Endothelial cell of umbilical vein (primary cell): ENCODE measurements around the gene IL34. TPM values are rescaled to one million over a fixed set of nuclear protein-coding genes. Genes with fewer than 3 reads are reported as not detected.

Experiments used
- BruUV-seq: library from RNA; stranded (reverse); fragments of 400-500 nt; replicated peaks from 2 replicates; lab custom pipeline; 2021; lab: Mats Ljungman, UMichigan
- CTCF ChIA-PET: fragments of 300-600, 350-600 bp; sonication (Branson Sonifier 250); formaldehyde crosslinking; loops from one replicate; lab custom pipeline; 2021; ENCODE audit warnings: antibody characterized with exemption, inconsistent platforms; lab: Charles Lee
- POLR2A ChIA-PET: fragments of 300-600, 350-600 bp; sonication (Branson Sonifier 250); formaldehyde crosslinking; loops from one replicate; lab custom pipeline; 2021; ENCODE audit warnings: antibody characterized with exemption, inconsistent platforms; lab: Charles Lee
- DNase-seq: peaks from one replicate; pipeline ENCODE4 v3.0.0-alpha.2; 2011; ENCODE audit warnings: low read depth, low spot score
- FAIRE-seq: peaks from 2 replicates; lab custom pipeline; 2011; peaks lifted over from hg19 to GRCh38; lab: Jason Lieb, UNC
- H2AFZ ChIP-seq: 2 replicates; pipeline ENCODE4 v1.6.0; 2012; ENCODE audit warnings: low read depth, low read length, control low read depth, inconsistent platforms
- H3K27ac ChIP-seq: 2 replicates; pipeline ENCODE4 v1.5.1; 2011; ENCODE audit warnings: low read depth, mild to moderate bottlenecking, control low read depth, low read length, moderate library complexity; ENCODE audit not compliant: insufficient read depth
- H3K27me3 ChIP-seq, 2 experiments: 2 replicates each; pipeline versions ENCODE4 v1.6.0 to v1.6.1; 2011; ENCODE audit warnings: low read length in 2 of 2, mixed read lengths in 1 of 2; ENCODE audit not compliant: control insufficient read depth in 2 of 2, insufficient read depth in 2 of 2
- H3K36me3 ChIP-seq, 2 experiments: 2 replicates in 1 of 2; 3 replicates in 1 of 2; pipeline ENCODE4 v1.5.1; 2011; ENCODE audit warnings: low read length in 2 of 2, mild to moderate bottlenecking in 1 of 2, moderate library complexity in 1 of 2; ENCODE audit not compliant: control insufficient read depth in 2 of 2, insufficient read depth in 2 of 2; ENCODE audit errors: extremely low read depth in 1 of 2
- H3K4me1 ChIP-seq: 3 replicates; pipeline ENCODE4 v1.5.1; 2011; ENCODE audit warnings: mild to moderate bottlenecking, low read length; ENCODE audit not compliant: control insufficient read depth, insufficient read depth; ENCODE audit errors: extremely low read depth
- H3K4me2 ChIP-seq: 2 replicates; pipeline ENCODE4 v1.6.1; 2011; ENCODE audit warnings: low read length, control low read depth, mixed read lengths; ENCODE audit not compliant: insufficient read depth
- H3K4me3 ChIP-seq, 3 experiments: fragments of 200-600 bp in 1 of 3; sonication (generic), shearing (Covaris generic) in 1 of 3; replicated peaks in 1 of 3; 2 replicates each; pipeline ENCODE4 v1.5.1; 2011 to 2016; ENCODE audit warnings: control low read depth in 3 of 3, low read length in 3 of 3, mild to moderate bottlenecking in 2 of 3, inconsistent platforms in 1 of 3, low read depth in 1 of 3, moderate library complexity in 1 of 3; ENCODE audit not compliant: insufficient read depth in 1 of 3
- H3K79me2 ChIP-seq: 2 replicates; pipeline ENCODE4 v1.6.0; 2012; ENCODE audit warnings: low read length, inconsistent platforms; ENCODE audit not compliant: control insufficient read depth, insufficient read depth
- H3K9ac ChIP-seq: replicated peaks from 2 replicates; pipeline ENCODE3; 2011; ENCODE audit warnings: low read length, control low read depth; ENCODE audit not compliant: insufficient read depth; ENCODE audit errors: extremely low read depth
- H3K9me1 ChIP-seq: replicated peaks from 3 replicates; pipeline ENCODE4 v1.6.0; 2011; ENCODE audit warnings: mild to moderate bottlenecking, low read length; ENCODE audit not compliant: control insufficient read depth, insufficient read depth; ENCODE audit errors: extremely low read depth
- H3K9me3 ChIP-seq: replicated peaks from 2 replicates; pipeline ENCODE4 v1.5.1; 2012; ENCODE audit warnings: low read length, inconsistent platforms; ENCODE audit not compliant: control insufficient read depth, insufficient read depth
- H4K20me1 ChIP-seq: replicated peaks from 2 replicates; pipeline ENCODE3; 2011; ENCODE audit warnings: mild to moderate bottlenecking, low read length; ENCODE audit not compliant: control insufficient read depth, insufficient read depth; ENCODE audit errors: extremely low read depth
- FOS ChIP-seq: IDR thresholded peaks from 2 replicates; pipeline ENCODE4 v1.6.1; 2011; ENCODE audit warnings: mild to moderate bottlenecking, low read length, moderate library complexity, borderline replicate concordance; ENCODE audit not compliant: insufficient read depth
- GATA2 ChIP-seq: IDR thresholded peaks from 2 replicates; pipeline ENCODE4 v1.7.0; 2011; ENCODE audit warnings: low read depth, mild to moderate bottlenecking, moderate library complexity, mixed read lengths, low read length; ENCODE audit not compliant: insufficient read length, insufficient read depth
- JUN ChIP-seq: IDR thresholded peaks from 2 replicates; pipeline ENCODE4 v1.6.1; 2011; ENCODE audit warnings: borderline replicate concordance, low read depth; ENCODE audit not compliant: insufficient read length, insufficient read depth
- dilution Hi-C: fragments of 300-500 bp; cut with MboI; formaldehyde crosslinking; loops from one replicate; pipeline ENCODE4 v1.15.0; 2019; ENCODE audit warnings: low sequenced_read_pairs; ENCODE audit not compliant: extremely low pct_ligation_motif_present
- intact Hi-C: fragments of 100-400 bp; cut with micrococcal nuclease; formaldehyde crosslinking; loops from one replicate; pipeline ENCODE4 v1.10.0; 2022
- polyA plus RNA-seq, 4 experiments: library from polyadenylated mRNA; depleted of rRNA in 3 of 4; stranded (reverse) in 3 of 4; unstranded in 1 of 4; fragments of >200 nt; gene quantifications; 2 replicates each; pipeline versions ENCODE4 v1.2.1 to v1.2.3, GENCODE V29; 2011 to 2012; ENCODE audit warnings: missing spikeins in 1 of 4
- total RNA-seq: library from RNA; stranded (reverse); gene quantifications from 2 replicates; pipeline ENCODE4 v1.2.3, GENCODE V29; 2021
- TF ChIP-seq, protein P1 (sequence below): IDR thresholded peaks from 2 replicates; pipeline ENCODE4 v1.6.1; 2011; ENCODE audit not compliant: insufficient read depth, insufficient read length

Gene IL34
- total and polyA plus RNA-seq, 2 donors (not counting 3 experiments of a cell fraction or from before 2014, with no cell fraction given): 0.88 to 0.97 TPM

DNA sequence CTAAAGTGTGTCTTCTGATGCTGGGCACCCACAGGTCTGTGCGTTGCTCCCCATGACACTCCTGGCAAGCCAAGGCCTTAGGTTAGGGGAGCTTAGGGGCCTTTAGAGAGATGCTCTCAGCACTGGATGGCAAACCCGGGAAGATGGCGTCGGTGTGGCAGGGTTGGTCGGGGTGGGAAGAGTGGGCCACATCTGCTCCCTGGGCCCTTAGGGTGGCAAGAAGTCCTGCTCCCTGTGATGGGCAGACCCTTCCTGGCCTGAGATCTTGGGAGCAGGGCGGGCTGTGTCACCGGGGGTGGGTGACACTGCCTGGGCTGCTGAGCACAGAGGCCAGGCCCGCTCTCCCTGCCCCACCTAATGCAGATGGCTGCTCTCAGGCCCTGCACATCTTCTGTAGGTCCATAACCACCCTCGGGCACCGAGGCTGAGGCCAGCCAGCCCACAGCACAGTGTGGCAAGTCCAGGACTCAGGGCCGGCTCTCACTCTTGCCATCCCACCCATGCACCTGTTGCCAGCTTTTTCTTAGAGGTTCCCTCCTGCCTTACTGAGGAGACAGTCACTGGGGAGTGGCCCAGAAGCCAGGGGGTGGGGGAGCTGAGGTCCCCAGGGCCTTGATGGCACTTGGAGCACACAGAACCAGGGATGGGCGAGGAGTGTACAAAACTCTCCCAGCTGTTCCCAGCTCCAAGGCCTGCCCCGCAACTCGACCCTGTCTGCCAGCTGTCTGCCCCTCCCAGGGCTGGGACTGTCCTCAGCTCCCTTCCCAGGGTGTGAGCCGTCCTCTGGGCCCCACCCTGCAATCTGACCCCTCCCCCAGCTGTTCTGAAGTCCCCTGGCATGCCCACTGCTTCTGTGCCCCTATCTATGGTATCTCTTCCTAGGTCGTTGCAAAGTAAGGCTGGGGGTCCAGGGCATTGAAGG lies 43.9 kb downstream of the IL34 start:
- Histone ChIP-seq H2AFZ (no peak overlapping the region), H3K4me2 (no peak overlapping the region), H3K4me1 (peaks cover 31% of the 10 kb centered on the region), H3K79me2 (peaks cover 2% of the 10 kb centered on the region), H3K27ac (no peak overlapping the region), H3K4me3 (no peak overlapping the region), H3K27me3 (no peaks in the 10 kb centered on the region), H3K9ac (no peak overlapping the region), H3K36me3 (no peaks in the 10 kb centered on the region), H4K20me1 (no peaks in the 10 kb centered on the region), H3K9me3 (no peaks in the 10 kb centered on the region), H3K9me1 (no peaks in the 10 kb centered on the region)
- TF ChIP-seq FOS (no peak), GATA2 (no peak), JUN (no peak)
- TF ChIP-seq, protein P1, sequence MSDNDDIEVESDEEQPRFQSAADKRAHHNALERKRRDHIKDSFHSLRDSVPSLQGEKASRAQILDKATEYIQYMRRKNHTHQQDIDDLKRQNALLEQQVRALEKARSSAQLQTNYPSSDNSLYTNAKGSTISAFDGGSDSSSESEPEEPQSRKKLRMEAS: no peak
- DNase-seq (no peak), FAIRE-seq (no peak)
- ChIA-PET CTCF (interaction anchor here (1.0 kb wide), 1 partner anchor 48 kb away, joined by 3 read pairs; no protein-coding TSS in a partner anchor), POLR2A (no interaction called here)
- dilution Hi-C loops (no loop called here), intact Hi-C loops (loop anchor here (2.0 to 5.0 kb wide), 2 partner anchors 17 to 1503 kb away; partner anchors contain the start of gene SNTB2)
- no TSS peak for BruUV-seq
